Activated naive CD4-positive, alpha-beta T cell treated with anti-CD3 and anti-CD28 coated beads, Interleukin-2, amount 50 U/mL, for 24 hours (primary cell): ENCODE results near the gene TOPORS.
"Not testable (repeated sequence)": the region's sequence is repeated elsewhere in the genome, so short reads cannot be mapped to it uniquely, and the experiment has no call there.

ENCODE experiments used
- H3K27ac Mint-ChIP-seq: one replicate; pipeline ENCODE4 v1.8.0; 2021; ENCODE audit warnings: mild to moderate bottlenecking, mixed read lengths
- H3K27me3 Mint-ChIP-seq: one replicate; pipeline ENCODE4 v1.8.0; 2021; ENCODE audit warnings: mixed read lengths
- H3K36me3 Mint-ChIP-seq: one replicate; pipeline ENCODE4 v1.8.0; 2021; ENCODE audit warnings: mixed read lengths
- H3K4me1 Mint-ChIP-seq: one replicate; pipeline ENCODE4 v1.8.0; 2021; ENCODE audit warnings: mixed read lengths
- H3K4me3 Mint-ChIP-seq: one replicate; pipeline ENCODE4 v1.8.0; 2021; ENCODE audit warnings: mild to moderate bottlenecking, mixed read lengths
- H3K9me3 Mint-ChIP-seq: one replicate; pipeline ENCODE4 v1.8.0; 2021; ENCODE audit warnings: mixed read lengths

The TOPORS gene

GRCh38 chr9:32552172-32552872 lies at the start of gene TOPORS, which contains the start of gene SMIM27:
TSS of gene TOPORS (minus strand) at chr9:32552586. CDS start at chr9:32552436, 150 bp downstream.
TSS of gene SMIM27 (plus strand) at chr9:32552327. CDS start at chr9:32552435, 108 bp downstream.
- H3K4me3 Mint-ChIP-seq = peak within 1 kb of the TSS; percentile 100
- H3K4me1 Mint-ChIP-seq = peaks cover 48% of the 10 kb centered on the region
- no peaks in the 10 kb centered on the region for H3K27me3 Mint-ChIP-seq
- H3K27ac Mint-ChIP-seq = peak within 1 kb of the TSS; percentile 100
- peaks cover 5% of the 10 kb centered on the region for H3K36me3 Mint-ChIP-seq
- no peaks in the 10 kb centered on the region for H3K9me3 Mint-ChIP-seq

GRCh38 chr9:32599021-32599420 lies 46.6 kb upstream of the TOPORS start:
- not testable (repeated sequence) for H3K4me3 Mint-ChIP-seq, H3K27ac Mint-ChIP-seq, H3K4me1 Mint-ChIP-seq, H3K9me3 Mint-ChIP-seq, H3K36me3 Mint-ChIP-seq
- peaks cover 15% of the 10 kb centered on the region for H3K27me3 Mint-ChIP-seq

GRCh38 chr9:32596936-32597335 lies 44.5 kb upstream of the TOPORS start:
- Mint-ChIP-seq H3K27me3 (peaks cover 15% of the 10 kb centered on the region), H3K9me3 (no peaks in the 10 kb centered on the region), H3K36me3 (no peaks in the 10 kb centered on the region), H3K4me3 (no peak overlapping the region), H3K27ac (no peak overlapping the region), H3K4me1 (no peaks in the 10 kb centered on the region)

- H3K4me1 Mint-ChIP-seq = no peaks in the 10 kb centered on the region
- no peak overlapping the region for H3K27ac Mint-ChIP-seq
- no peaks in the 10 kb centered on the region for H3K9me3 Mint-ChIP-seq
Observed at GRCh38 chr9:32596096-32596865, 43.9 kb upstream of the TOPORS start.

GRCh38 chr9:32590898-32591297 lies 38.5 kb upstream of the TOPORS start:
- peaks cover 9% of the 10 kb centered on the region for H3K27me3 Mint-ChIP-seq
- H3K36me3 Mint-ChIP-seq = peaks cover 2% of the 10 kb centered on the region
- H3K27ac Mint-ChIP-seq = no peak overlapping the region

More at GRCh38 chr9:32596096-32596865, 43.9 kb upstream of the TOPORS start:
- Mint-ChIP-seq H3K4me3 (no peak overlapping the region), H3K27me3 (peaks cover 15% of the 10 kb centered on the region), H3K36me3 (no peaks in the 10 kb centered on the region)

GRCh38 chr9:32590476-32590875 lies 38.1 kb upstream of the TOPORS start:
- Mint-ChIP-seq H3K9me3 (no peaks in the 10 kb centered on the region), H3K4me3 (no peak overlapping the region), H3K27ac (no peak overlapping the region), H3K4me1 (no peaks in the 10 kb centered on the region), H3K27me3 (peaks cover 9% of the 10 kb centered on the region), H3K36me3 (peaks cover 2% of the 10 kb centered on the region)

More at GRCh38 chr9:32590898-32591297, 38.5 kb upstream of the TOPORS start:
- Mint-ChIP-seq H3K4me1 (no peaks in the 10 kb centered on the region), H3K9me3 (no peaks in the 10 kb centered on the region), H3K4me3 (no peak overlapping the region)

GRCh38 chr9:32589083-32589723 lies 36.8 kb upstream of the TOPORS start:
- no peaks in the 10 kb centered on the region for H3K4me1 Mint-ChIP-seq
- peaks cover 2% of the 10 kb centered on the region for H3K36me3 Mint-ChIP-seq
- no peak overlapping the region for H3K27ac Mint-ChIP-seq
- H3K27me3 Mint-ChIP-seq = peaks cover 10% of the 10 kb centered on the region
- H3K4me3 Mint-ChIP-seq = no peak overlapping the region
- H3K9me3 Mint-ChIP-seq = no peaks in the 10 kb centered on the region

GRCh38 chr9:32587901-32588300 lies 35.5 kb upstream of the TOPORS start:
- H3K4me3 Mint-ChIP-seq = no peak overlapping the region
- peaks cover 2% of the 10 kb centered on the region for H3K36me3 Mint-ChIP-seq
- H3K4me1 Mint-ChIP-seq = no peaks in the 10 kb centered on the region
- H3K9me3 Mint-ChIP-seq = no peaks in the 10 kb centered on the region
- H3K27me3 Mint-ChIP-seq = peaks cover 10% of the 10 kb centered on the region
- H3K27ac Mint-ChIP-seq = no peak overlapping the region

GRCh38 chr9:32584784-32585183 lies 32.4 kb upstream of the TOPORS start:
- no peaks in the 10 kb centered on the region for H3K9me3 Mint-ChIP-seq
- peaks cover 12% of the 10 kb centered on the region for H3K27me3 Mint-ChIP-seq
- no peak overlapping the region for H3K27ac Mint-ChIP-seq
- no peaks in the 10 kb centered on the region for H3K4me1 Mint-ChIP-seq
- H3K4me3 Mint-ChIP-seq = no peak overlapping the region
- H3K36me3 Mint-ChIP-seq = no peaks in the 10 kb centered on the region

GRCh38 chr9:32581512-32582143 lies 29.2 kb upstream of the TOPORS start:
- Mint-ChIP-seq H3K27ac (no peak overlapping the region), H3K27me3 (peaks cover 11% of the 10 kb centered on the region), H3K36me3 (no peaks in the 10 kb centered on the region), H3K9me3 (no peaks in the 10 kb centered on the region), H3K4me3 (no peak overlapping the region), H3K4me1 (no peaks in the 10 kb centered on the region)

- H3K36me3 Mint-ChIP-seq = no peaks in the 10 kb centered on the region
- H3K27ac Mint-ChIP-seq = no peak overlapping the region
- H3K9me3 Mint-ChIP-seq = no peaks in the 10 kb centered on the region
- peaks cover 9% of the 10 kb centered on the region for H3K27me3 Mint-ChIP-seq
- no peak overlapping the region for H3K4me3 Mint-ChIP-seq
- no peaks in the 10 kb centered on the region for H3K4me1 Mint-ChIP-seq
Observed at GRCh38 chr9:32580631-32581300, 28.4 kb upstream of the TOPORS start.

GRCh38 chr9:32579706-32580331 lies 27.4 kb upstream of the TOPORS start:
- H3K27ac Mint-ChIP-seq = peak overlapping the region; percentile 35
- H3K27me3 Mint-ChIP-seq = peaks cover 6% of the 10 kb centered on the region
- no peaks in the 10 kb centered on the region for H3K4me1 Mint-ChIP-seq
- H3K9me3 Mint-ChIP-seq = no peaks in the 10 kb centered on the region
- no peak overlapping the region for H3K4me3 Mint-ChIP-seq
- no peaks in the 10 kb centered on the region for H3K36me3 Mint-ChIP-seq

- no peaks in the 10 kb centered on the region for H3K9me3 Mint-ChIP-seq
- H3K4me1 Mint-ChIP-seq = peaks cover 1% of the 10 kb centered on the region
- no peaks in the 10 kb centered on the region for H3K36me3 Mint-ChIP-seq
- H3K4me3 Mint-ChIP-seq = no peak overlapping the region
- no peak overlapping the region for H3K27ac Mint-ChIP-seq
- H3K27me3 Mint-ChIP-seq = peaks cover 4% of the 10 kb centered on the region
Observed at GRCh38 chr9:32578976-32579375, 26.6 kb upstream of the TOPORS start.

- Mint-ChIP-seq H3K9me3 (no peaks in the 10 kb centered on the region), H3K4me1 (peaks cover 12% of the 10 kb centered on the region), H3K4me3 (no peak overlapping the region), H3K27ac (no peak overlapping the region), H3K27me3 (peaks cover 4% of the 10 kb centered on the region), H3K36me3 (no peaks in the 10 kb centered on the region)
Observed at GRCh38 chr9:32577316-32577715, 24.9 kb upstream of the TOPORS start.

GRCh38 chr9:32574858-32575257 lies 22.5 kb upstream of the TOPORS start:
- Mint-ChIP-seq H3K9me3 (no peaks in the 10 kb centered on the region), H3K4me3 (no peak overlapping the region), H3K4me1 (peaks cover 28% of the 10 kb centered on the region), H3K27me3 (peaks cover 2% of the 10 kb centered on the region), H3K27ac (no peak overlapping the region), H3K36me3 (no peaks in the 10 kb centered on the region)
